ENCODE data around the gene ABCB9. TPM values are rescaled to one million over a fixed set of nuclear protein-coding genes. Genes with fewer than 3 reads are reported as not detected.

Gene ABCB9
- total RNA-seq, 3 donors from 2014 or later, result 0.96 to 8.6 (median 6.2) TPM

GRCh38 chr12:122961531-122962329, 4.5 kb downstream of the ABCB9 start:
- Histone ChIP-seq H3K27me3 (no peaks in the 10 kb centered on the region), H3K27ac (peak overlapping the region; percentile 22 to 64), H3K4me1 (peaks cover 5 to 21% of the 10 kb centered on the region in 2 donors), H3K36me3 (no peaks in the 10 kb centered on the region), H3K9me3 (no peaks in the 10 kb centered on the region), H3K4me3 (no peak overlapping the region)
- no peak for TF ChIP-seq CTCF (IDR thresholded peaks at IDR 0.05)
- no peak for TF ChIP-seq POLR2AphosphoS5 (IDR thresholded peaks at IDR 0.05)
- TF ChIP-seq POLR2A (IDR thresholded peaks at IDR 0.05), result no peak
- DNase-seq (ENCODE audit: low spot score in 2 of 2), result no peak
- intact Hi-C loops (cut with DNase I; ENCODE audit: low total_unique reads), result loop anchor here (1.0 to 10.0 kb wide), 2 partner anchors 24 to 83 kb away; no protein-coding TSS in a partner anchor

- H3K9me3 ChIP-seq, result no peaks in the 10 kb centered on the region
- TF ChIP-seq POLR2A (IDR thresholded peaks at IDR 0.05), result no peak
- TF ChIP-seq CTCF (IDR thresholded peaks at IDR 0.05), result no peak
- no peak for TF ChIP-seq POLR2AphosphoS5 (IDR thresholded peaks at IDR 0.05)
- no peak for DNase-seq (ENCODE audit: low spot score in 2 of 2)
- no peaks in the 10 kb centered on the region for H3K36me3 ChIP-seq
- peaks cover 5 to 13% of the 10 kb centered on the region in 2 donors for H3K4me1 ChIP-seq
- no peak overlapping the region for H3K4me3 ChIP-seq
- no peaks in the 10 kb centered on the region for H3K27me3 ChIP-seq
- intact Hi-C loops (cut with DNase I; ENCODE audit: low total_unique reads), result loop anchor here (10.0 kb wide), 1 partner anchor 85 kb away; no protein-coding TSS in a partner anchor
- no peak overlapping the region for H3K27ac ChIP-seq
These were observed 6.1 kb downstream of the ABCB9 start for GRCh38 chr12:122960193-122960569.

- intact Hi-C loops (cut with DNase I; ENCODE audit: low total_unique reads), result loop anchor here (10.0 kb wide), 2 partner anchors 85 to 165 kb away; no protein-coding TSS in a partner anchor
- H3K4me1 ChIP-seq, result peaks cover 5 to 10% of the 10 kb centered on the region in 2 donors
- H3K36me3 ChIP-seq, result no peaks in the 10 kb centered on the region
- no peak for TF ChIP-seq POLR2AphosphoS5 (IDR thresholded peaks at IDR 0.05)
- TF ChIP-seq POLR2A (IDR thresholded peaks at IDR 0.05), result no peak
- TF ChIP-seq CTCF (IDR thresholded peaks at IDR 0.05), result no peak
- no peaks in the 10 kb centered on the region for H3K9me3 ChIP-seq
- H3K4me3 ChIP-seq, result no peak overlapping the region
- no peaks in the 10 kb centered on the region for H3K27me3 ChIP-seq
- DNase-seq (ENCODE audit: low spot score in 2 of 2), result no peak
- H3K27ac ChIP-seq, result no peak overlapping the region
These were observed 6.6 kb downstream of the ABCB9 start for GRCh38 chr12:122959566-122960192.

- H3K4me3 ChIP-seq, result no peak overlapping the region
- intact Hi-C loops (cut with DNase I; ENCODE audit: low total_unique reads), result loop anchor here (10.0 kb wide), 1 partner anchor 164 kb away; no protein-coding TSS in a partner anchor
- DNase-seq (ENCODE audit: low spot score in 2 of 2), result no peak
- peaks cover 0 to under 1% of the 10 kb centered on the region in 2 donors for H3K4me1 ChIP-seq
- no peak for TF ChIP-seq POLR2AphosphoS5 (IDR thresholded peaks at IDR 0.05)
- TF ChIP-seq POLR2A (IDR thresholded peaks at IDR 0.05), result no peak
- TF ChIP-seq CTCF (IDR thresholded peaks at IDR 0.05), result no peak
- H3K36me3 ChIP-seq, result no peaks in the 10 kb centered on the region
- no peaks in the 10 kb centered on the region for H3K9me3 ChIP-seq
- H3K27me3 ChIP-seq, result no peaks in the 10 kb centered on the region
- no peak overlapping the region for H3K27ac ChIP-seq
These were observed 7.9 kb downstream of the ABCB9 start for GRCh38 chr12:122958198-122958888.
